Hematopoietic multipotent progenitor cell treated with erythropoietin and hydrocortisone succinate and interleukin-3 and kit ligand, for 15 days (in vitro differentiated cells): ENCODE data around the gene PRPF38B.

Experiments used
- DNase-seq: peaks from one replicate; pipeline ENCODE4 v3.0.0-alpha.2; 2015; ENCODE audit warnings: low spot score

Gene PRPF38B

DNA sequence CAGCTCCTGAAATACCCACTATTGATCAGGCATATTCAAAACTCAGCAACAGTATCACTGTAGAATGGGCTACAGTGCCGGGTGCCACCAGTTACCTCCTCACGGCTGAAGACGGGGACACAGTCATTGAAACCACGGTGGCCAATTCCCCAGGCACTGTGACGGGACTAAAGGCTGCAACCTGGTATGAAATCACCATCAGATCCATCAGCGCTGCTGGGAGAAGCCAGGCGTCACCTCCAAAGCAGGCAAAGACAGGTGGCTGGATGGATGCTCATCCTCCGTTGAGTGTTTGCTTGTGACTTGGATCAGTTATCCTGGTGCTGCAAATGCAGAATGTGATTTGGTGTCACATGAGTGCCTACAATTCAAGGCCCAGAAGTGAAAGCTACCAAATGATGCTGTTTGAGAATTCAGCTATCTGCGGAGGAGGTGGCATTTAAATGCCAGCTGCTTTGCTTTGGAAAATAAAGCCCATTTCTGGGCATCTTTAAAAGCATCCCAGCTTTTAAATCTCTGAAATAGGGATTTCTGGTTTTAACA lies 25.7 kb downstream of the PRPF38B start:
- DNase-seq: no peak

DNA sequence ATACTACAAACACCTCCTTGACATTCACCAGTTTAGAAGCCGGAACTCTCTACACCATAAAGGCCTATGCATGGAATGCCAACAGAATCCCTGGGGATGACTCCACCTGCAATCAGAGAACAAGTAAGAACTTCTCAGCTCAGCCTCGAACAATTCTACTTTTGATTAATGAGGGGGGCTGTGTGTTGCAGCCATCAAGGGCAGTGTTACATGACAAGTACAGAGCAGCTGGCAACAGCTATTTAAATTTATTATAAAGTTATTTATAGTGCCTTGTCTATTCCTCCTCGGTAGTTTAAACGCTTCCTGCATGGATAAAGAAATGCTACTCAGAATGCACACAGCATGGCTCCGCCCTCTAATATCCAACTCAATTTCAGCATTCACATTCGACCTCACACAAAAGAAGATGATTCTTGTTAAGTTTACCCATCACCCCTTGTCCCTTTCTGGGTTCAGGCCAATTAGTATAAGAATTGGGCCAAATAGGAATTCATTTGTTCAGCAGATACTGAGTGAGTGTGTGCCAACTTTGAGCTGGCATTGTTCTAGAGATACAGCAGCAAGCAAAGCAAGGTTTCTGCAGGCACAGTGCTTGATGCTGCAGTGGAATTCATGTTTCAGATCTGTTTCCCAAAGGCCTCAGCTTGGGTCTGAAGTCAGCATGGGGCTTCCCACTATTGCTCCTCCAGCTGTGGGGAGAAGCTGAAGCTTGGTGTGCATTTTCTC lies 27.0 kb downstream of the PRPF38B start:
- DNase-seq: no peak

DNA sequence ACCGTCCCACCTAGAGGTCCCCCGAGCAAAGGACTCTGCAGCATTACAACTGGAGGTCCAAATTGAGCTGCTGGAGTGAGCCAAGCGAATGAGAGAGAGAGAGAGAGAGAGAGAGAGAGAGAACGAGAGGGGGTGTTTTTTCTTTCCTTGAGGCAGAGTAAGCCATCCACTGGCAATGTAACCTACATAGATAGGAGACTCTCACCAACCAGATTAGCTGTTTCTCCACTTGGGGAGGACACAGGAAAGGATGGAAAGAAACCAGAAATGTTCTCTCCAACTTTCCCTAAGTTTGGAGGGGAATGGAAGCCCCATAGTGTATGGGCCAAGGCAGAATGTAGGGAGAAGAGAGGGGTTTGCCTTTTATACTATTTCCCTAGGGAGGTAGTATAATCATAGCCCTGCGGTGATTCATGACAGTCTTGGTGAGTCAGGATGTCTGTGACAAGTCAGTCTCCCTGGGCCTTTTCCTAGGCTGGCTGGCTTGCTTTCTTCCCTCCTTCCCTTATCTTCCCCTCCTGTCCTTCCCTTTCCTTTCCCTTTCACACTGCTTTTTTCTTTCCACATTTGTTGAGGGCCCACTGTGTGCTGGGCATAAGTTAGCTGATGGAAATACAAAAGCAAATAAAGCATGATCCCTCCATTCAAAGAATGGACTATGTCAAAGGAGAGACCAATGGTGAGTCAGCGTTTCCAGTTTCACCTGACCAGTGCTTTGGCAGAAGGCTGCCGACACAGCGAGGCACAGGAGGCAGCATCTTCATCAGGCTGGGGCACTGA lies 27.7 kb downstream of the PRPF38B start:
- no peak for DNase-seq

DNA sequence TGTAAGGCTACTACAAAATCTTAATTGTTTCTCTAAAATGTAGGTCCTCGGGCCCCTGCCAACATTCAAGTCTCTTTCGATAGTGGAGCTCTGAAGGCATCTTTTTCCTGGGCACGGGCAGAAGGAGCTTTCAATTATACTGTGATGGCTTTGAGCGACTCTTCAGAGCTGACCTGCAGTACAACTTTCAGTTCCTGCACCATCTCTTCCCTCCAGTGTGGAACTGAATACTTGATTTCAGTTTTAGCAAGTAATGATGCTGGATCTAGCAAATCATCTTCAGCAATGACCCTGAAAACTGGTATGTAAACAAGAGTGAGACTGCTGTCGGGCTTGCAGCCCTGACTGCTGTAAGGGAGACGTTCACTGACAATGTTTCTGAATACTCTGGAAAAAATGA lies 30.2 kb downstream of the PRPF38B start:
- DNase-seq: no peak

DNA sequence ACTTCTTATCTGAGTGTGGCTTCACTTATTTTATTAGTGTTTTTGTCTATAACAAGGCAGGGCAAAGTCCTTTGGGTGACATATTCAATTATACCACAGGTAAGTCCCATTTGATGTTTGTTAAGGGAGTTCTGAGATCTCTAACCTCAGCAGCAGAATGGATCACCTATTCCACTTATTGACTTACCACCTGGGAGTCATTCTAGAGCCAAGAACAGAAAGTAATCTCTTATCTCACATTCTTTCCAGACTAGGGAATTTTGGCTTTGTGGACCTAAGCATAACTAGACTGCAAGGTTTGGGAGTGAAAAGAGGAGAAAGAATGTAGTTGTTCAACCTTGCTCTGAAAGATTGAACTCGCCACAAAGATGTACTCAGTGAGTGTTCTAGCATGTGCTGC lies 33.8 kb downstream of the PRPF38B start:
- no peak for DNase-seq

DNA sequence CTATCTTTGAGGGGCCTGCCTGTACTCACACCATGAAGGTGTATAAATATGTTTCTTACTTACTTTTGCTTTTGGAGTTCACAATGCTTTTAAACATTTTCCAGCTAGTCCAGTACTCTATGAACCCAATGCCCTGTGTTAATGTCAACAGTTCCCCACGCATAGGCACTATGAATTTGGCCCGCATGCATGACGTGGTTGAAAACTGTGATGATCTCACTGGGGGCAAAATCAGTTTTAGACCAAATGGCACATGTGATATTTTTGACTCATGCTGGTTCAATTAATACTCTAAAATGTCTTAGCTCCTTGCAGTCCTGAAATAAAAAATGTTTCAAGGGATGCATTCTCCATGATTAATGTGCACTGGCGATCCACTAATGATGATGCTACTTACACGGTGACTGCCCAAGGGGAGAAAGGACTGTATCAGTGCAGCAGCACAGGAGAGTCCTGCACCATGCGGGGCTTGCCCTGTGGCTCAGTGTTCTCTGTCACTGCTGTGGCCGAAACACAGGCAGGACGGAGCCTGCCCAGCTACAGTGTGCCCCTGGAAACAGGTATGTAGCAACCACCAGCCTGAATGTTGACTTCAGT lies 36.3 kb downstream of the PRPF38B start:
- DNase-seq: no peak

DNA sequence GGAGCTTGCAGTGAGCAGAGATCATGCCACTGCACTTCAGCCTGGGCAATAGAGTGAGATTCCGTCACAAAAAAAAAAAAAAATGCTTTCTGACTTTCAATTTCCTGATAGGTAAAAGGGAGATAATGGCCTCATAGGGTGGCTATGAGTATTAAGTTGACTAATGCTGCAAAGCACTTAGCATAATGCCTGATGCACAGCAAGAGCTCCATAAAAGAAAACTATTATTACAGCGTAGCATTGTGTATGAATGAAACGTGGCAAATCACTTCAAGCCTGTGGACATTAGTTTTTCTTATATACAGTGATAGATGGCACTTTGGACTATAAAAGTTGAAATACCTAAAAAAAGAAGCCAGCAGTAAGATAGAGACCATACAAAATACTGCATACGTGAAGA lies 37.4 kb downstream of the PRPF38B start:
- DNase-seq: no peak

DNA sequence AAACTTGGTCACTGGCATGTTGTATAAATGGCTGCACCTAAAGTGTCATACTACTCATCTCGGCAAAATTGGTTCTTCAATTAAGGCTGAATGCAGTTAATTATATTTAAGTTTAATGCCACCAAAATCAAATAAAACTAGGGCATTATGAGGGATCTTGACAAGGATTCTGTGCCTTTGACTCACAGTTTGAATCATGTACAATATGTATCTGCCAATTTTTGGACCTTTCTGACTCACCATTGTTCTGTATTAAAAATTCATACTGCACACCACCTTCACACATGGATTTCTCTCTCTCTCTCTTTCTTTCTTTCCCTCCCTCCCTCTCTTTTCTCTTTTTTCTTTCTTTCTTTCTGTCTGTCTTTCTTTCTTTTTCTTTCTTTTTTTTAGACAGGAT lies 40.3 kb downstream of the PRPF38B start:
- DNase-seq: no peak

DNA sequence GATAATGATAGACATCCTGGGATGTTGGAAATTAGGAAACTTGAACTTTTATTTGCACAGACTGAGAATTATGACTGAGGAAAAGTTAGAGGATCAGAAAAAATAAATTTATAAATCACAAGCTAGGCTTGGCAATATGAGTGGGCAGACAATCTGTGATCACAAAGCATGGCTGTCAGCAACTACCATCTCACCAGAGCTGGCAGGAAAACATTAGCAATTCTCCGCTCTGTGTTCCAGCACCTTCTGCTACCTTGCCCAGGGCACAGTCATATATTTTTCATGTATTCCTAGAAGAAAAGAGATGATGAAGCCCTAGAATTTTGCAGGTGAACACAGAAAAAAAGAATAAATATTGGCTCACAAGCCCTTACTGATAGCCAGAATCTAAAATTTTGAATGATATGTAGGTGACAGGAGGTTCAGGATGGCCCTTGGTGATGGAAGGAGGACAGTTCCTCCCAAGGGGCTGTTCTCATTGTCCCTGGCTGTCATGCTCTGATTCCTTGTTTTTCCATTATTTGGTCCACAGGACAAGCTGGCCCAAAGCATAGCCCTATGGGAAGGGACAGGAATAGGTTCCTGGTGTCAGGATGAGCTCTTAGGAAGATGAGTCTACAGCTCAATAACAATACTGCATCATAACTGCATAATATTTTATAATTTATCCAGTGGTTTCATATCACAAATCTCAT lies 42.2 kb downstream of the PRPF38B start:
- no peak for DNase-seq

DNA sequence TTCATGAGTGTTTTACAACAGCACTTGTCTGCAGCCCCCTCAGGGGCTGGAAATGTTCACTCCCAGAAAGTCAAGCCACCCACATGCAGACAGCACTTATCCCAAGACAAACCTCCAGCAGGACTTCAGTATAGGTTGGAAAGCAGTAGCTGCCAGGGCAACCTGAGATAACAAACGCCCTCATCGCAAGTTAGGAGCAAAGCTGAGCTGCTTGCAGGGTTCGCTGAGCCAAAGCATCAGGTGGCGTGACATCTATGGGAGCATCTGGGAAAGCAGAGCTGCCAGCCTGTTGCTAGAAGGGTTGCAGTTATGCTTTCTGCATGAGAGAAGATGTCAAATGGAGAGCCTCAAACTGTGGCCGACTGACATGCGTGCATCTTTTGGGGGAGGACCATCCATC lies 50.1 kb downstream of the PRPF38B start:
- DNase-seq: no peak

DNA sequence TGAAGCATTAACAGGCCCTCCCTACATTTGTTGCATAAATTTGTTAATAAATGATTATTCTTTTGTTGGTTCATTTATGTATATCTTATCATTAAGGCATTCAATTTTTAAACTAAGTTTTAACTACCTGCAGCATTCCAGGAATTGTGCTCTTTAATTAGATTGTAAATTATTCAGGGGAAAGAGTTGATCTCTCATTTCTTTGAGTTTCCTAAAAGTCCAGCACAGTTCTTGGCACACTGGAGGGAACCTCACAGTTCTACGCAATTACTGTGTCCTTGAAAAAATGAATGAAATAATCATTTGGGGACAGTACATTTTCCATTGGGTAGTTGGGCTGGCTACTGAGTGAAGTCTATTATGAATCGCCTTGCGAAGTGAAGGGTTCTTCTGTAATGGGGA lies 53.9 kb downstream of the PRPF38B start:
- DNase-seq: no peak

DNA sequence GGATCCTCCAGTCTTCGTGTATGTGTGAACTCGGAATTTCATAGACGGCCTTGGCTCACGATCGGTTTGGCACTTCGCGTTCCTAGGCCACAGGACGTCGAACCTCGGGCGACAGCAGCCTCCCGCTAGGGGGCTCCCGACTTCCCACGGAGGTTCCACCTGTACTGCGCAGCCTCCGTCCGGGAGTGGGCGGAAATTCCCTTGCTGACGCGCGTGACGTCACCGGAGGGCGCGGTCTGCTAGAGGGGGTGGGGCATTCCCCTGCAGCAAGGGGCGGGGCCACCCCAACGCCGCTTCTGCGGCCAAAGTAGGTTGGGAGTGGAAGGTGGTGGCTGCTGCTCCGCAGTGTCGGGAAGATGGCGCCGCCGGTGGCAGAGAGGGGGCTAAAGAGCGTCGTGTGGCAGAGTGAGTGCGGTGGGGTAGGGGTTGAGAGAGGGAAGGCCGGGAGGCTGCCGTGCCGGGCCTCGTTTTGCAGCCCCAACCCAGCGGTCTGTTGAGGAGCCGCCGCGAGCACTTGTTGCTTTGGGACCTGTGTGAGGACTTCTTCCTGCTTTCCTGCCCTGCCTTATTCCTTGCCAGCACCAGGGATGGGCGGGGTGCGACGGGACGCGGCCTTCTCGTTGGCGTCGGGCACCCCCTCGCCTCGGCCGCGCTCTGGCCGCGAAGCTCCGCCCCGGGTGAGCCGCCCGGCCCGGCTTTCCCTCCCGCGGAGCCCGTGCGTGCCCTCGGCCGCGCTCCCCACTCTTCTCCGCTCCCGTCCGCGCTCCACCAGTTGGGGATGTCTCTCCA lies 54.5 kb downstream of the PRPF38B start, which contains the start of gene STXBP3:
Gene STXBP3 (plus strand): TSS at position 293 of the 789 bp plus-strand sequence. CDS start 64 bp downstream, at position 357.
- DNase-seq: peak; percentile 99

DNA sequence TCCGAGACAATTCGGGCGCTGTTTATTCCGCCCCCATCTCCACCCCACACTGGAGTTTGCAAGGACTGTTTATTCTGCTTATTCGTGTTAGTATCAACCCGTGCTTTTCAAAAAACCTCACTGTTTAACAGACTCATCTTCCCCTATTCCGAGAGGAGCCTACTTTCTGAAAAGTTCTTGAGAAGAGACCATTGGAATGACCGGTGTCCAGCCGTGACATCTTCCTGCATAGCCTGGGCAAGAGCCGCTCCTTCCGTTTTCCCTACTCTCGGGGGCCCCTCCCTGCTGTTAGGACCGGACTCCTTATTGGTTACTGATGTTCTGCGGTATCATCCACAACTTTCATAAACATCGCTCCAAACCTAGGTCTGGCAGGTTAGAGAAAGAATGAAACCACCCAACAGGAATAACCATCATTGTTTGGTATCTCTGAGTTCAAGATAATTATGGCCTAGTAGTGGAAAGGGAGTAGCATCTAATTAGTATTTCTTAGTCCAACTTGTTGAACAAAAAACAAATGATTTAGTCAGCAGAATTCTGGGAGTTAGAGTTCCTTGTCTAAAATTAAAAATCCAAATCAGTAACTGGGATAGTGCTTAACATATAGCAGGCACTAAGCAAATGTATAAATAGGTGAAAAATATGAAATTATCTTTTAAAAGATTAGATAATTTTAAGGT lies 55.2 kb downstream of the PRPF38B start:
- DNase-seq: peak; percentile 78

DNA sequence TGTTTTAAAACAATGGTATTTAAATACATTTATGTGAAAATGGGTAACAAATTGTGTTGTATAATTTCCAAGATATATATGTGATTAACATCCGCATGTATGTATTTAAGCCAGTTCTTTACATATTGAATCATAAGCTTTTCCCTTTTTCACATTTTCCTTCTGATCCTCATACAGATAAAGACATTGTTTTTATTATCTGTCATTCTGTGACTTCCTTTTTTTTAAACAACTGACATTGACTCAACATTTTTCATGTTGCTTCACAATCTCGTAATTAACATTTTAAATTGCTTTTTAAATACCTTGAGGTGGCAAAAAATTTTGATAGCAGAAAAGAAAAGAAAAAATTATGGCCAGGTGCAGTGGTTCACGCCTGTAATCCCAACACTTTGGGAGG lies 55.8 kb downstream of the PRPF38B start:
- no peak for DNase-seq

DNA sequence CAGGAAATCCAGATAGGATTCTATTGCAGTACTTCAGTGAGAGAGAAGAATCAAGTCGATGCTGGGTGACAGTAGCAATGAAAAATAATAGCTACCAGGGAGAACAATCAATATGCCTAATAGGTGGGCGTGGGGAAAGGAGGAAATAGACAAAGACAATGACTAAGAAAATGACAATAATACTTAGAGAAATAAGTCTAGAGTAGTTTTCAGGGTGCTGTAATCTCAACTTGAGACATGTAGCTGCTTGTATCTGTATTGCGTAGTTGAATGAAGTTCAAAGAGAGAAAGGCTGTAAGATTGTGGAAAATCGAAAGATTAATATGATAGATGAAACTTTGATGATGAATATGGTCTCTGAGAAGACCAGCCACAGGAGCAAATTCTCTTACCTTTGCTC lies 57.0 kb downstream of the PRPF38B start:
- DNase-seq: no peak

DNA sequence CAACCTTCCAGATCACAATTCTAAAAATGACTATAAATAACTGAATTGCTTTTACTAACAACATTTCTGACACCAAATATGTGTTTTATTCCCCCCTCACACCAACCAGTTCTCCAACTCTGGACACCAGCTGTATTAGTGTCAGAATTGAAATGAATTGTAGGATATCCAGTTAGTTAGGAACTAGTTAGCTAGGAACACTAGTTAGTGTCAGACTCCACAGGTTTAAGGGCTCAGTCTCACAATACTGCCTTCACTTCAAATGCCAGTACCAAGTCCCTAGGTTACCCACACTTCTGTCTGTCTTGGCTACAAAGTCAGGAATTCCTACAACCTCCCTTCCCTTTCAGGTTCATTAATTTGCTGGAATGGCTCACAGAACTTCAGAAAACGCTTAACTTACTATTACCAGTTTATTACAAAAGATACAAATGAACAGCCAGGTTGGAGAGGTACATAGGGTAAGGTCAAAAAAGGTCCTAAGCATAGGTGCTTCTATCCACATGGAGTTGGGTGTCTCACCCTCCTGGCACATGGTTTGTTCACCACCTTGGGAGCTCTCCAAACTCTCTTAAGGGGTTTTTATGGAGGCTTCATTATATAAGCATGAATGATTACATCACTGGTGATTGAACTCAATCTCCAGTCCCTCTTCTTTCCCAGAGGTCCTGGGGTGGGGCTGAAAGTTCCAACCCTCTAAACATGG lies 58.5 kb downstream of the PRPF38B start:
- DNase-seq: no peak
